HK-2 (cell line): Measurements from ENCODE around the gene C11orf91.
"Not testable (repeated sequence)": the region's sequence is repeated elsewhere in the genome, so short reads cannot be mapped to it uniquely, and the experiment has no call there.

Experiments
- DNase-seq: peaks from one replicate; pipeline ENCODE4 v3.0.0-alpha.2; 2018; ENCODE audit not compliant: unreplicated experiment

Gene C11orf91

DNA sequence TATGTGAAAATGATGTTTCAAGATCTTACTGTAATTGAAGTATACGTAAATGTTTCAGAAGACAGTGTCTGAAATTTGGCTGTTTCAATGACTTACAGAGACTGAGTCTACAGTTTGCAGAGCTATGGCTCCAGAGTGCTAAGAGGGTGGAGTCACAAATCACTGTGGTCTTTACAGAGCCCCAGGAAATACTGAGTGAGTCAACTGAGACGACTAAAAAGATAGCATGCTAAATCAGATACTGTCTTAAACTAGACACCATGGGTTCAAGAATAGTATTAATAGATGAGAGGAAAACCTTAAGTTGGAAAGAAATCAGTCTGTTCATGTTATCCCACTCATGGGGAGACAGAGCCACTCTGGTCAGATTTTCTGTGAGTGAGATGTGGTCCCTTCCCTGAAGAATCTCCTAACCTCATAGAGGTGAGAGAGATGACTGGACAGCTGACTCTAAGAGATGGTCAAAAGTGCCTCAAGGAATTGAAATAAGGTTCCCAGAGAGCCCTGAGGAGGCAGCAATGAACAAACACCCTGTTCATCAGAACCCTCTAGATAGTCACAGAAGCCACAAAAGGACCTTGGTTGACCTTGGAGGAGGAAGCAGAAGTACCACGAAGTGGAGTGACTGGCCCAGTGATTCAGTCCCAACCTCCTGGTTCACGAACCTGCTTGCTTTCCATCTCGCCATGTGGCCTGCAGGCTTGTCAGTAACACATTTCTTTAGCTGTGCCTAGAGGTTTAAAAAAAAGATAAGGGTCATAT, 30.2 kb downstream of the C11orf91 start:
- no peak for DNase-seq

DNA sequence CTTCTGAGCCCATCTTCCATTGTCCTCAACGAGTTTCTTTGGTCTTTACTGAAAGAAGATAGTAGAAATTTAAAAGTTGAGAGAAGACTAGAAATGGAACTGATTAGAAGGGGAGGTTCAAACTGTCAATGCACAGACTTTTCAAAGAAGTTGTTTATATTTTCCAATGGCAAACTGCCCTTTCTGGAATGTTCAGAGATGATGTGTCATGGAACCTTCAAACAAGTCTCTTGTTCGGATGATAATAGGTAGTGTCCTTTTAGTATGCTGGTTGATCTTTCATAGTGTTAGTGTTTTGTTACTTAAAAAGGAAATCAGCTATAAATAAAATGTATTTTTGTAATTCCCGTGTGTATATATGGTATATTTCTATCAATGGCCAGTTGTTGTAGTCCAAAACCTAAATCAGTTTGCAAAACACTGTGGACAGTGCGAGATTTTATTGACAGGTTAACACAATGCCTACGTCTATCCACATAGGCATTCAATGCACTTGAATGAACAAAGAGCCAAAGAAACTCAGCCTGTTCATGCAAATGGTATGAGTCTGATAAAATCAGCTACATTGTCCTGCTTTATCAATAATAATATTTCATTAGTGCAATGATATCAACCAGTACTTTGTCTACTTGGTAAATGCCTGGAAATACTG, 30.9 kb downstream of the C11orf91 start:
- no peak for DNase-seq

DNA sequence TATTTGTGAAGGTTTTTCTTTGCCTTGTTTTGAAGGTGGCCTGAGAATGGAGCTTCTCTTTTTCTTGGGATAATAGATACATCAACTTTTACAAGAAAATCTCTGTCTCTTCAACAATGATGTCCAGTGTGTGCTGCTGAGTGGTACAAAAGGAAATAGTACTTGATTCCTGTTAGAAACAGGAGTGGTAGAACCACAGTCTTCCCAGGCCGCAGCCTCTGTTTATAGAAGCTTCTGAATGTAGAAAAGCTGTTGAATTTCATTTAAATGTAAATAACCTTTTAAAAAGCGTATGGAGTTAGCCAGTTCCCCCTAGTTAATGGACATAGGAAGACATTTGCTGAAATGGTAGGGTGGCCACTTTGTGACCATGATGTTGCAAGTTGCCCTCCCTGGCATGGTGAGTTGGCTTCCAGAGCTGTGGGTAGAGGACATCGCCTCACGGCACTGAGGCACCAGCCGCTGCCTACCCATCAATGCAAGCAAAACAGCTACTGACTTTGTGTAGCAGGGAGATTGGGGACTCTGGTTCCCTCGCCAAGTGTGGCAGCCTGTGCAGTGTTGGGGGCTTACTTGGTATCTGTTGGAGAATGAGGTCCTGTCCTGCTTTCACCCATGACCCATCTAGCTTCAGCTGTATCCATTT, 31.6 kb downstream of the C11orf91 start:
- DNase-seq, result no peak

DNA sequence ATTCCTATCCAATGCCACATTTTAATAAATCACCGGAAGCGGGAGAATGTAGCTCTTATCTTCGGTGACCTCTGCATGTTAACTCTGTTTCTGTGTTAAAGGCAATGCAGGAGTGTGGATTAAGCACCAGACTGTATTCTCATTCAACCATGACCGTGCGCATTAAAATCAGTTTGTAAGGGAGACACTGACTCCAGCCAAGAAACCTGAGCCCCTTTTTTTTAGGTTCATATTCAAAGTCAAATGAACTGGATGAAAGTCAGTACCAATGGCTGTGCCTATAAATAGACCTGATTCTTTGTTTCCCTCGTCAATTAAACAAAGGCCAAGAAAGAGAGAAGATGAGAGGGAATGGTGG, 32.2 kb downstream of the C11orf91 start:
- DNase-seq, result no peak

DNA sequence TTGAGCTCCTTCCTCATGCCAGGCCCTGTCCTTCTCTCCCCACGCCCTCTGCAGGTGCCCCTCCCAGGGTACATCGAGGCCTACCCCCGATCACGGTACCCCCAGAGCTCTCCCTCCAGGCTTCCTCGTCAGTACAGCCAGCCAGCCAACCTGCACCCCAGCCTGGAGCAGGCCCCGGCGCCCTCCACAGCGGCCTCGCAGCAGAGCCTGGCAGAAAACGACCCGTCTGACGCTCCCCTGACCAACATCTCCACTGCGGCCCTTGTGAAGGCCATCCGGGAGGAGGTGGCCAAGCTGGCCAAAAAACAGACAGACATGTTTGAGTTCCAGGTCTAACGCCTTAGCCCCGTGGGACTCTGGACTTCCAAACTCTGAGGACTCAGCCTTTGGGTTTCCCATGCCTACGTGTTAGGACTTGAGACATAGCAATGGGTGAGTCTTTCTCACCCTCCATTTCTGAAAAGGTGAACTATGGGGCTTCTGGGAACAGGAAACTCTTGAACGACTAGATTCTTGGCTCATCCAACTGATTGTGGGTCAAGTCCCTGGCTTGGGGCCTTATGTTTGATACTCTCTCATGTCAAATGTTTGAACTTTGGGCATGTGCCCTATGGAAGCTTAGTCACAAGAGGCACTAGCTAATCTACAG, 32.7 kb downstream of the C11orf91 start:
- DNase-seq, result no peak

DNA sequence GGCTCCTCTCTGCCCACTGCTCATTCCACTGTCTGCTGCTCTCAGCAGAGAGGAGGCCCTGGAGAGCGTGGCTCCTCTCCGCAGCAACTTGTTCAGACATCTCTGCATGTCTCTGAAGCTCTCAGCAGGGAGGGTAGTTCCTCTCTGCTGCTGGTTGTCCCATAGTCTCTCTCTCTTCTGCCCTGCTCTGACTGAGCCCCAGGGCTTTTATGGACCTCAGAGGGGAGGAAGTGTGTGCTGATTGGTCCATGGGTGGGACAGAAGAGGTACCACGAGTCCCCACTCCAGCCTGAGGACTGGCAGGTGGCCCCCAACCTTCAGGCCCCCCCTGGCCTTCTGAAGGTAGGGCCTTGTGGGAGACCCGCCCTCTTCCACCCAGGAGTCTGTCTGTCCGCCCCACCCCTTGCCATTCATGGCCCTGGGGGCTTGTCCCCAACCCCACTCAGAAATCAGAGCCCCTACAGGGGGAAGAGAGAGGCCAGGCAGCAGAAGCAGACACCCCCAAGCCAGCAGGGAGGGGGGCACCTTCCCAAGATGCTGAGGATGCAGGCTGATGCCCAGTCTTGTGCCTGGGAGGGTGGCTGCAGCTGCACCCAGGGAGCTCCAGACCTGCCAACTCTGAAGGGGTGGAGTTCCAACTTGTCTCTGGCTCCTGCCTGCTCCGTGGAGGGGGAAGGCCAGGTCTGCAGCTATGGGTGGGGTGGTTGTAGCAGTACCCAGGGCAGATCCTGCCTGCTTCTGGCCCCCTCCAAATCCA, 35.1 kb downstream of the C11orf91 start:
- no peak for DNase-seq

GRCh38 chr11:33664827-33665226, 35.8 kb downstream of the C11orf91 start:
- no peak for DNase-seq

GRCh38 chr11:33664166-33664565, 36.5 kb downstream of the C11orf91 start:
- DNase-seq, result no peak

GRCh38 chr11:33663121-33663520, 37.5 kb downstream of the C11orf91 start:
- DNase-seq, result no peak

DNA sequence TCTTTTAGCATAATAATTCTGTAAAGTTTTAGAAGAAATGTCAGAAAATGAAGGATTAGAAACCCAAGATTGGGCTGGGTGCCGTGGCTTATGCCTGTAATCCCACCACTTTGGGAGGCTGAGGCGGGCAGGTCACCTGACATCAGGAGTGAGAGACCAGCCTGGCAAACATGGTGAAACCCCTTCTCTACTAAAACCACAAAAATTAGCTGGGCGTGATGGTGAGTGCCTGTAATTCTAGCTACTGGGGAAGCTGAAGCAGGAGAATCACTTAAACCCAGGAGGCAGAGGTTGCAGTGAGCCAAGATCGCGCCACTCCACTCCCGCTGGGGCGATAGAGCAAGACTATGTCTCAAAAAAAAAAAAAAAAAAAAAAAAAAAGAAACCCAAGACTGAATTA, 39.1 kb downstream of the C11orf91 start:
- DNase-seq, result not testable (repeated sequence)

DNA sequence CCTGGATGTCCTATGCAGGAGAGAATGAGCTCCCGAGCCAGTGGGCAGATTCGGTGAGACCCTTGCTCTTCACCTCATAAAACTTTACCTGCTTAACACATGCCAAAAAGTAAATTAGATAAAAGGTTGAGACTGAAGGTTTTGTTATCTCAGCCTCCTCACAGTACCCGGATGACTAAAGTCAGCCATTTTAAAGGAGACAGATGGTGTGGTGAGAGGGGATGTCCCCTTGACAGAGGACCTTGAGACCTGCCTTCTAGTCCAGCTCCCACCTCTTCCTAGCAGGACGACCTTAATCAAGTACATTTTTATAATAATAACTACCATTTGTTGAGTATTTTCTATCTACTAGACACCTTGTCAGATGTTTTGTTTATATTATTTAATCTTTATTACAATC, 39.7 kb downstream of the C11orf91 start:
- no peak for DNase-seq

DNA sequence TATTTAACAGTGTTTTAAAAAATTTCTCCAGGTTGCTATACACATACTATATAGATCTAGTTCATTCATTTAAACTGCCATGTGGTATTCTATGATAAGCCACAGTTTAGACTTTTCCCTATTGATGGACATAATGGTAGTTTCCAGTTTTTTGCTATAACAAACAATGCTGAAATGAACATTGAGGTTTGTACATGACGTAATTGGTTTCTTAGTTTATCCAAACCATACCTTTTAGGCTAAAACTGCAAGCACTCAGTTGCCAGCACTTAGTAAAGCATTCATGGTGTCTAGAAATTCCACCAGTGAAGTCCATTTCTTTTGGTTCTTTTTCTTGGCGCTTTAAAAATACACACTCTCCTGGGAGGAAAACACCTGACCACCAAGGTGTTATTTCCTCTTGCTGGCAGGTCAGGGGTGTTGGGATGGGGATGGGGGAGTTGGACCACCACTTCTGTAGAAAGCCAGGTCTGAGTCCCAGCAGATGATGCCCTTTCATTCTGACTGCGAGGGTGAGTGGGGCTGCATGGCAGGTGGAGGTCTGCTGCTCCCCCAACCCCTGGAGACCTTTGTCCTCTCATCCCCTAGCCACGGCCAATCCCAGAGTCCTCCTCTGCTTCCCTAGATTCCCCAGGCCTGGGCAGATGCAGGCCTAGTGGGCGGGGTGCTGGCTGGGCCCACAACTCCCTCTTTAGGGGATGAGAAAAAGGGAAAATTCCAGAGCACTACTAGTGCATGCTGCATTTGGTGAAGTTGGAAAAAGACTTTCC, 41.1 kb downstream of the C11orf91 start:
- no peak for DNase-seq

GRCh38 chr11:33658195-33658900, 42.3 kb downstream of the C11orf91 start:
- no peak for DNase-seq

DNA sequence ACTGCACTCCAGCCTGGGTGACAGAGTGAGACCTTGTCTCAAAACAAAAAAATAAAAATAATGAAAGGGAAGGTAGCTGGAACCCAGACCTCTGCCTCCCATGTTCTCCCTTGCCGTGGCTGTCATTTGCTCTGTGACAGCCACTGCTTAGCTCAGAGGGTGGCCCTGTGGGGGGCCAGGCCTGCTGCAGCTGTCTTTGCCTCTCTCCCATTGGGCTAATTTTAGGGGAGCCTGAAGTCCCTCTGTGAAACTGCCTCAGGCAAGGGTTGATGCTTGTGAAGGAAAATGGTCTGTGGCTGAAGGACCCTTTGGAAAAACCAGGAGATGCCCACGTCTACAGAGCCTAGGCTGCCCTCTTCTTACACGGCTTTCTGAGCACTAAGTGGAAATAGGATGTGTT, 42.9 kb downstream of the C11orf91 start:
- no peak for DNase-seq

DNA sequence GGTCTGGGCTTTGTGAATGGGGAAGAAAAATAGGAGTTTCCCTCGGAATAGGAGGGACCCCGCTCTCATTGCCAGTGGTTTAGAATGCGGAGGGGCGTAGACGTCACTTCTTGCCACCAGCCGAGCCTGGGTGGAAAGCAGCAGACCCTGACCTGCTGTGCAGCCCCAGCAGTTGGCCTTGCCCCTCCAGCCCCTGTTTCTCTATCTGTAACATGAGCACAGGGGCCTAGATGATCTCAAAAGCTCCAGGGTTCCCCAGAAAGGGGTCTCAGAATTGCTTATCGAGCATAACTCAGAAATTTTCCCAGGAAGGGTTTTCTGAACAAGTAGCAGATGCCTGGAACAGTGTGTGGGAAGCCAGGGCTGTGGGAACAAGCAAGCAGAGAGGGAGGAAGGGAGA, 43.9 kb downstream of the C11orf91 start:
- no peak for DNase-seq

DNA sequence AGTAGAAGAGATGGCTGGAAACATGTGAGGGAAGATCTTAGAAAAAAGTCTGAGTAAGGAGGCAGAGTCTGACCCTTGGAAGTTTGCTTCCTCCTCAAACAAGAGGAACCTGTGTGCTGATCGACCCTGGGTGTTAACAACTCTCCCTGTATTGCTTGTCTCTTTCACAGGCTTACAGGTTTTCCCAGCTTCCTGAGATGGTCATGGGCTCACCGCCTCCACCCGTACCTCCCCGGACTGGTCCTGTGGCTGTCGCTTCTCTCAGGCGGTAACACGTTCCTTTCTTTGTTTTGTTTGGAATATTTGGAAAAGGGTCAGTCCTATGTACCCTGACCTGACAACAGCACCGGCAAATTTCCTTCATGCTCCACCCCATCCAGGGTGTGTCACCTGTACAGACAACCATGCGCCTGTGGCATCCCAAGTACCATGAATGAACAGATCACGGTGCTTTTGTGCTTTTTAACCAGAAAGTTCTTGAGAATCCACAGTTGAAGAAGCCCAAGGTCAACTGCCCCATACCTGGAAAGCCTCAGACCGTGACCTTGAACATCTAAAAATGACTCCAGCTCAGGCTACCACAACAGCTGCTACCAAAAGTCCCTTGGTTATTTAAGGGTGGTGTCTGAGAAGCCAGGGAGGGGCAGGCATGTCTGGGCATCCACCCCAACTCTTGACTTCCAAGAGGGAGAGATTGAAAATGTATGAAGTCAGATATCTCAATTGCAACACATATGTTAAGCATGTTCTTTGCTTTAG, 44.6 kb downstream of the C11orf91 start:
- no peak for DNase-seq

GRCh38 chr11:33654594-33654993, 46.0 kb downstream of the C11orf91 start:
- no peak for DNase-seq

- no peak for DNase-seq
Measured at GRCh38 chr11:33652930-33653329, 47.7 kb downstream of the C11orf91 start.

DNA sequence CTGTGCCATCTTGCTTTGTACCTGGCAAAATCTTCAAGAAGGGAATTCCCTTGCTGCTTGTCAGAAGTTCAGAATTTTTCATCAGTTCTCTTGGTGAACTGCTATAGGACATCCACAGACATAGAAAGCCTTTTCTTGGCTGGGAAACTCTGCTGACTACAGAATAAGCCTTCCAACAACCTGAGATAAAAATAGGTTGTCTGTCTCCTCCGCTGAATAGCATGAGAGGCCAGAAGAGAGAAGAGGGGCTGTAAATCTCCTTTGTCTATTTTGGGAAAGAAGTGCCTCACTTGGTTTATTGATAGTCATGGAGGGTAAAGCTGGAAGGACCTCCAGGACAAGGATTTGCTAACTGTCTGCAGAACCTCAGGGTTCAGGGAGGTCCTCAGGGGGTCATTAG, 48.2 kb downstream of the C11orf91 start:
- no peak for DNase-seq

DNA sequence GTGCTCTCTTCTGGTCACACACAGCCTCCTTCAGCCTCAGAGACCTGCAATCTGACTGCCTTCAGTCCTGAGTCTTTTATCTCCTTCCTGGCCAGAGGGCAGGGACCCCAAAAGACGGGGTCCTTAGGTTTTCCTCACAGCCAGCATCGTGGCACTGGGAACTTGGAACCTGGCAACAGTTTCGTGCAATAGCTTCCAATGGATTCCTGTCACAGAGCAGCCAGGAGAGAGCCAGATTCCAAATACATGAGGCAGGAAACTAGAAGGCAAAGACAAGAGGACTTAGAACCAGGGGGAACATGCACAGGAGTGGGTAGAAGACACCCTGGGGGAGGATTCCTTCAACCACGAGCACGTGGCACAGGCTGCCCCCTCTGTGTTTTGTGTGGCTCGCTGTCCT, 48.6 kb downstream of the C11orf91 start:
- no peak for DNase-seq
